Hepatocyte (in vitro differentiated cells): Measurements from ENCODE around the gene ZAP70. TPM values are rescaled to one million over a fixed set of nuclear protein-coding genes. Genes with fewer than 3 reads are reported as not detected.
A peak's percentile ranks its signal among the peaks of the same experiment; 100 is the strongest.

Experiments
- DNase-seq: peaks from one replicate; pipeline ENCODE4 v3.0.0-alpha.2; 2016; ENCODE audit warnings: low spot score
- H2AFZ ChIP-seq: fragments of 200-600 bp; sonication (generic); 2 replicates; pipeline ENCODE4 v1.6.0; 2016; ENCODE audit warnings: antibody characterized with exemption, mild to moderate bottlenecking
- H3K27ac ChIP-seq: fragments of 200-600 bp; sonication (generic); 2 replicates; pipeline ENCODE4 v1.5.1; 2016; ENCODE audit warnings: mild to moderate bottlenecking
- H3K27me3 ChIP-seq: fragments of 200-600 bp; sonication (generic); 2 replicates; pipeline ENCODE4 v1.6.1; 2016
- H3K36me3 ChIP-seq: fragments of 200-600 bp; sonication (generic); replicated peaks from 2 replicates; pipeline ENCODE4 v1.5.1; 2016; ENCODE audit warnings: low read depth; ENCODE audit not compliant: insufficient read depth
- H3K4me1 ChIP-seq: fragments of 200-600 bp; sonication (generic); 2 replicates; pipeline ENCODE4 v1.5.1; 2016; ENCODE audit warnings: mild to moderate bottlenecking, moderate library complexity; ENCODE audit not compliant: insufficient read depth
- H3K4me2 ChIP-seq: fragments of 200-600 bp; sonication (generic); 2 replicates; pipeline ENCODE4 v1.6.0; 2016
- H3K4me3 ChIP-seq: fragments of 200-600 bp; sonication (generic); 2 replicates; pipeline ENCODE4 v1.5.1; 2016; ENCODE audit warnings: mild to moderate bottlenecking
- H3K79me2 ChIP-seq: fragments of 200-600 bp; sonication (generic); 2 replicates; pipeline ENCODE4 v1.6.0; 2017; ENCODE audit warnings: mild to moderate bottlenecking
- H3K9me2 ChIP-seq: fragments of 200-600 bp; sonication (generic); replicated peaks from 2 replicates; pipeline ENCODE4 v1.6.0; 2017; ENCODE audit warnings: mild to moderate bottlenecking; ENCODE audit not compliant: insufficient read depth
- H3K9me3 ChIP-seq: fragments of 200-600 bp; sonication (generic); 2 replicates; pipeline ENCODE4 v1.5.1; 2016; ENCODE audit warnings: low read depth, mild to moderate bottlenecking
- H4K20me1 ChIP-seq: fragments of 200-600 bp; sonication (generic); 2 replicates; pipeline ENCODE4 v1.6.0; 2016; ENCODE audit warnings: mild to moderate bottlenecking; ENCODE audit not compliant: insufficient read depth, poor library complexity, severe bottlenecking
- CTCF ChIP-seq: fragments of 200-600 bp; sonication (generic); IDR thresholded peaks from 2 replicates; pipeline ENCODE4 v1.5.1; 2016; ENCODE audit warnings: antibody characterized with exemption, mild to moderate bottlenecking; ENCODE audit not compliant: poor library complexity
- EZH2 ChIP-seq: fragments of 200-600 bp; sonication (generic); IDR thresholded peaks from 2 replicates; pipeline ENCODE4 v1.6.1; 2016; ENCODE audit warnings: antibody characterized with exemption, mild to moderate bottlenecking, borderline replicate concordance
- EZH2phosphoT487 ChIP-seq: fragments of 200-600 bp; sonication (generic); IDR thresholded peaks from one replicate; pipeline ENCODE4 v1.6.1; 2018; ENCODE audit warnings: antibody characterized with exemption, mild to moderate bottlenecking, low read depth, moderate library complexity; ENCODE audit not compliant: unreplicated experiment, severe bottlenecking
- WGBS: methylation state at CpG from one replicate; pipeline ENCODE4 v1.1.6; 2016; ENCODE audit warnings: low lambda C conversion rate; ENCODE audit errors: missing lambda C conversion rate; 5-methylcytosine and 5-hydroxymethylcytosine counted together
- polyA plus RNA-seq: library from polyadenylated mRNA; unstranded; fragments of >200 nt; fragmentation: Nextera tagmentation; extraction: Ambion mirVana; gene quantifications from 2 replicates; pipeline ENCODE4 v1.2.1, GENCODE V29; 2016
- total RNA-seq: library from RNA; depleted of rRNA; stranded (reverse); fragments of >200 nt; gene quantifications from 2 replicates; pipeline ENCODE4 v1.2.3, GENCODE V29; 2014

Gene ZAP70
- total and polyA plus RNA-seq, 2 experiments from 2014 or later = 0.80 to 1.5 TPM

- Histone ChIP-seq H3K79me2 (no peaks in the 10 kb centered on the region), H3K4me3 (no peak overlapping the region), H3K4me1 (no peaks in the 10 kb centered on the region), H3K9me3 (no peaks in the 10 kb centered on the region), H3K4me2 (no peak overlapping the region), H3K9me2 (no peaks in the 10 kb centered on the region), H4K20me1 (no peaks in the 10 kb centered on the region), H3K36me3 (no peaks in the 10 kb centered on the region), H3K27ac (no peak overlapping the region), H3K27me3 (no peaks in the 10 kb centered on the region), H2AFZ (no peak overlapping the region)
- TF ChIP-seq EZH2 (no peak), CTCF (peak; percentile 56)
- 58% methylated on average over 11 of the region's 11 CpGs for WGBS
- DNase-seq = peak; percentile 74
These were observed 13.5 kb upstream of the ZAP70 start for GRCh38 chr2:97699765-97700444.

- no peak overlapping the region for H3K27ac ChIP-seq
- no peak overlapping the region for H3K4me3 ChIP-seq
- H3K9me2 ChIP-seq = no peaks in the 10 kb centered on the region
- H3K4me1 ChIP-seq = no peaks in the 10 kb centered on the region
- 93% methylated on average over 13 of the region's 13 CpGs for WGBS
- no peak overlapping the region for H3K4me2 ChIP-seq
- no peak overlapping the region for H2AFZ ChIP-seq
- no peaks in the 10 kb centered on the region for H3K27me3 ChIP-seq
- no peaks in the 10 kb centered on the region for H3K9me3 ChIP-seq
- no peak for TF ChIP-seq CTCF
- no peak for TF ChIP-seq EZH2
- TF ChIP-seq EZH2phosphoT487 = no peak
- DNase-seq = no peak
- H3K79me2 ChIP-seq = no peaks in the 10 kb centered on the region
- H4K20me1 ChIP-seq = no peaks in the 10 kb centered on the region
- H3K36me3 ChIP-seq = no peaks in the 10 kb centered on the region
These were observed 12.2 kb upstream of the ZAP70 start for GRCh38 chr2:97701186-97701585.

GRCh38 chr2:97701851-97702465 lies 11.4 kb upstream of the ZAP70 start:
- Histone ChIP-seq H3K36me3 (no peaks in the 10 kb centered on the region), H3K9me2 (no peaks in the 10 kb centered on the region), H3K27ac (no peak overlapping the region), H3K4me3 (no peak overlapping the region), H3K27me3 (no peaks in the 10 kb centered on the region), H3K9me3 (no peaks in the 10 kb centered on the region), H4K20me1 (no peaks in the 10 kb centered on the region), H2AFZ (no peak overlapping the region), H3K4me2 (no peak overlapping the region), H3K79me2 (no peaks in the 10 kb centered on the region), H3K4me1 (no peaks in the 10 kb centered on the region)
- TF ChIP-seq EZH2 (no peak), EZH2phosphoT487 (no peak), CTCF (no peak)
- 92% methylated on average over 6 of the region's 6 CpGs for WGBS
- DNase-seq = no peak
